ENCODE results near the gene BMPER.

BMPER gene

DNA sequence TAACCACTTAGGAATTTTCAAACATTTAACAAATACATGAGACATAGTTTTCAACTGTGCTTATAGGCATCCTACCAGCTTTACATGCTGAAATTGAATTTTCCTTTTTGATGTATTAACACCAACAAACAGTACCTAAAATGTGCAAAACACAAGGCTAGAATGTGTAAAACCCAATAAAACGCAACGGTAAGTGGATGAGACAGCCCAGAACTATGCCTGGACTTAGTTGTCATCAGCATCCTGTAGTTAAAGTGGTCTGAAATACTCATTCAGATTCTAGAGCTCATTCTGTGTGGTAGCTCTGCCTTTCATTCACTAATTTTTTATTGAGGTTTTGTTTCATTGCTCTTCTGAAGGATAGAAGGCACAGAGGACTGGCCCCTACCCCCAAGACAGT is 137.1 kb downstream of the BMPER start:
- TF ChIP-seq, protein P1, sequence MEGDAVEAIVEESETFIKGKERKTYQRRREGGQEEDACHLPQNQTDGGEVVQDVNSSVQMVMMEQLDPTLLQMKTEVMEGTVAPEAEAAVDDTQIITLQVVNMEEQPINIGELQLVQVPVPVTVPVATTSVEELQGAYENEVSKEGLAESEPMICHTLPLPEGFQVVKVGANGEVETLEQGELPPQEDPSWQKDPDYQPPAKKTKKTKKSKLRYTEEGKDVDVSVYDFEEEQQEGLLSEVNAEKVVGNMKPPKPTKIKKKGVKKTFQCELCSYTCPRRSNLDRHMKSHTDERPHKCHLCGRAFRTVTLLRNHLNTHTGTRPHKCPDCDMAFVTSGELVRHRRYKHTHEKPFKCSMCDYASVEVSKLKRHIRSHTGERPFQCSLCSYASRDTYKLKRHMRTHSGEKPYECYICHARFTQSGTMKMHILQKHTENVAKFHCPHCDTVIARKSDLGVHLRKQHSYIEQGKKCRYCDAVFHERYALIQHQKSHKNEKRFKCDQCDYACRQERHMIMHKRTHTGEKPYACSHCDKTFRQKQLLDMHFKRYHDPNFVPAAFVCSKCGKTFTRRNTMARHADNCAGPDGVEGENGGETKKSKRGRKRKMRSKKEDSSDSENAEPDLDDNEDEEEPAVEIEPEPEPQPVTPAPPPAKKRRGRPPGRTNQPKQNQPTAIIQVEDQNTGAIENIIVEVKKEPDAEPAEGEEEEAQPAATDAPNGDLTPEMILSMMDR (IDR thresholded peaks at IDR 0.05; ENCODE audit: extremely low read depth, missing control alignments) = no peak
- no peak for DNase-seq (ENCODE audit: low spot score)

DNA sequence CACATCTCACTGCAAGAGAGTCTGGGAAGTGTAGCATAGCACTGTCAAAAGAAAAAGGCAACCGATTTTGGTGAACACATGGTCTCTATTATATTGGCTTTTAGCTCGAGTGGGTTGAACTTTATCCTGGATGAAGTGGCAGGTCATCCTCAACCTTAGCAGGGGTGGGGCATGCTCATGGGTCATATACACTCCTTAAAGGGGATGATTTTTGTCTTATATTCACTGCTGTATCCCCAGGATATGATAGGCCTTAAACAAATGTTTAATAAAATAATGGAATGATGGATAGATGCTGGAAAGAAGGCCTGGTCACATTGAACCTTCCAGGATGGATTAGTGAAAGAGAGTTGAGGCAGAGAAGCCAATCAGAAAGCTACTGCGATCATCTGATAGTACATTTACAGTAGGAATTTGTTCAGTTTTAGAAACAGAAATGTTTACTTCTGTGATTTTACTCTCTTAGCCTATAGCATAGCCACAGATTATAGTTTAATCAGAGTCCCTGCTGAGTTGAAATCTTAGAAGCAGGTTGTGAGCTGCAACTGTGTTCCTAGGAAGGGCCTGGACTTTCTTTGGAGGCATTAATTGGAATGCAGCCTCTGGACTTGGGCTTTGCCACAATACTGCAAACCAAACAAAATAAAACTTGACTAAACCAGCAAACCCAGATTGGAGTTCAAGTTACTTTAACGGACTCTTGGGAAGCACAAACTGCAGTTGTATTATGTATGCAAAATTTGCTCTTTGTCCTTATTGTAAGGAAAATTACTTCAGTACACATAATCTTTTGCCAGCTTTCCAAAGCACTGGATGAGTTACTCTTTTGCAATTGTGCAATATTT is 138.3 kb downstream of the BMPER start:
- TF ChIP-seq, protein P1 (IDR thresholded peaks at IDR 0.05; ENCODE audit: extremely low read depth, missing control alignments) = no peak

DNA sequence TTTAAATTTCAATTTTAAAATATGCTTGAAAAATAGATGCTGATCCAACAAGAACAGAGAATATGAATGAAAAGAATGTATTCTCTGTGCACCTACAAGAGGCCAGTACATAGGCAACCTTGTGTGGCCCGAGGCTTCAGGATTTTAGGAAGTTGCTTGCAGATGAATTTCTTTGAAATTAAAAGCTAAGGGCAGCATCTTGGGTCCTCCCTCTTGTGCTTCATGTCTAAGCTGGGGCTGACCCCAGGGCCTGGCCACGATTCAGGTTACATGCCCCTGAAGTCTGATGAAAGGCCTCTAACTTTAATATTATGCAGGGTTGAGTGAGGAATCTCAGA is 138.9 kb downstream of the BMPER start:
- no peak for DNase-seq (ENCODE audit: low spot score)
- TF ChIP-seq, protein P1 (IDR thresholded peaks at IDR 0.05; ENCODE audit: extremely low read depth, missing control alignments) = no peak

More for the DNA sequence above, 138.3 kb downstream of the BMPER start:
- DNase-seq (ENCODE audit: low spot score) = no peak

DNA sequence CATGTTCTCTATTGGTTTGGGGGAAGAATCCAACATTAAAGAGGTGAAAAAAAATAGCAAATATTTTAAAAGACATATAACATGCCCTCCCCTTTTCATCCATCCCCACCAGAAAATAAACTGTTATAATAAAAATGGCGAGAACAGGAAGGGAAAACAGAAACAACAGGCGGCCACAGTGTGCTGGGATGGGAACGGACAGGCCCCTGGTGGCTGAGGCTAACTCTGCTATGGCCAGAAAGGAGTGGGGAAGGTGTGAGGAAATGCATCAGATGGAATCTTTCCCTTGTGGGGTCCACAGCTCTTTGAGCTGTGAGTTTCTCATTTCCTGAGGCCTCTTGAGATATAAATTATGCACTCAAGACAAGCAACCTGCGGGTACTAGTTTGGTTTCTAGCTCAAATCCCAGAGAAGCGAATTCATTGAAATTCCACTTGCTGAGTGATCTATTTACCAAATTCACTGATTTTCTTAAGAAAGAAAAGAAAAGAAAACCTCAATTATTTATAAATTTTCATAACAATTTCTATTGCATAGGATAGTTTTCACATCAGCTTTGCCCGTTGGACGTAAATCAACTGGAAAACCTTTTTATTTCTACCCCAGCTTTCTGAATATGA is 139.5 kb downstream of the BMPER start:
- no peak for DNase-seq (ENCODE audit: low spot score)
- TF ChIP-seq, protein P1 (IDR thresholded peaks at IDR 0.05; ENCODE audit: extremely low read depth, missing control alignments) = no peak

DNA sequence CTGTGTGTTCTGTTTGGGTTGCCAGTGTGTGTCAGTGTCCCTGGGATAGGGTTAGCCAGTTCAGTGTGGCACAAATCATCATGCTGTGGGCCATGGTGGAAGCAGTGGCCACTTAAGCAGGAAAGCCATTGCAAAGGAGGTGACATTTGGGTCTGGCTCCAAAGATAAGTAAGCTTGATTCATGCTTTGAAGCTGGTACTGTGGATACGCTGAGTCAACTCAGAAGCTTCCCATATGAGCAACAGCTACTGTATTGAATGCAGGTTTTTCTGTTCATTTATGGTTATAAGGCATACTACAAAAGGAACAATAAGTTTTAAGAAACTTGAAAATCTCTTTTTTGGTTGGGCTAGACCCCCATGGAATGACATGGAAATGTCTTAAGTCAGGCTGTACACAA is 143.1 kb downstream of the BMPER start:
- DNase-seq (ENCODE audit: low spot score) = no peak
- TF ChIP-seq, protein P1 (IDR thresholded peaks at IDR 0.05; ENCODE audit: extremely low read depth, missing control alignments) = no peak

DNA sequence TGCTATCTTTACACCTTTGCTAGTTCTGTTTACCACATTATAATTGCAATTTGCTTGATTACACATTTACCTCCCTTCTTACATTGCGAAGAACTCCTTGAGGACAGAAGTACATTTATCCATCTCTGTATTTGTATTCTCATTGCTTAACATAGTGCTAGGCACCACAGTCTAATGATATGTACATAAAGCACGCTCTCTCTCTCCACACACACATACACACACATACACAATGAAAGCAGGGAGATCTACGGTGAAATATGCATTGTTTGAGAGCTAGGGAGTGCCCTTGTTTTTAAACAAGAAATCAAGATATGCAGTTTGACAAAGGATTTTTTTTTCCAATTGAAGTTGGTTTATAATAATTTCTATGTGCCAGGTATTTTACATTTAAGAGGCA is 148.7 kb downstream of the BMPER start:
- DNase-seq (ENCODE audit: low spot score) = no peak
- TF ChIP-seq, protein P1 (IDR thresholded peaks at IDR 0.05; ENCODE audit: extremely low read depth, missing control alignments) = no peak

DNA sequence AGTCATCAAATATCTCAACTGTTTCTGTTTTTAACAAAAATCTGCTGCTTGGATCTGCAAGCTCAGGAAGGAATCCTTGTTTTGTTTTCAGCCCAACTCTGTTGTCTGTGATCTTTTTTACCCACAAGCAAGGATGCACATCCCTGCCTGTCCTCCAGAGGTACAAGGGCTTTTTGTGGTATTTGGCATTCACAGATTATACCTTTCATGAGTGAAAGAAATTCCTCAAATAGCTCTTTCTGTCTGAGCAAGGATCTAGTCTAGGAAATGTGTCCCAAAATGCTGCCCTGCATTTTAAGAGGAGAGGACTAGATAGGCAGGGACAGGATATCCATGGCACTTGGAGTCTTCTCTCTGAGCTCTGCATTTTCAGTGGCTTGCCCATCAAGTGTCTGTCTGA is 151.8 kb downstream of the BMPER start:
- DNase-seq (ENCODE audit: low spot score) = no peak
- TF ChIP-seq, protein P1 (IDR thresholded peaks at IDR 0.05; ENCODE audit: extremely low read depth, missing control alignments) = no peak

Data from GM20000 (cell line).